GM10248 (cell line): ENCODE data around the gene CCDC24.

Experiments used
- CTCF ChIA-PET: fragments of 300-600 bp; sonication (Branson Sonifier 250); formaldehyde crosslinking; extraction: SDS; loops from one replicate; lab custom pipeline; 2021; ENCODE audit warnings: antibody characterized with exemption; lab: Yijun Ruan, JAX
- POLR2A ChIA-PET: fragments of 350-650 bp; sonication (Branson Sonifier 250); formaldehyde crosslinking; extraction: SDS; loops from one replicate; lab custom pipeline; 2020; ENCODE audit warnings: antibody characterized with exemption; lab: Yijun Ruan, JAX
- DNase-seq: peaks from one replicate; pipeline ENCODE4 v3.0.0; 2012; ENCODE audit errors: extremely low spot score
- CTCF ChIP-seq: IDR thresholded peaks from 2 replicates; pipeline ENCODE4 v1.5.1; 2012; ENCODE audit warnings: mild to moderate bottlenecking, low read depth; ENCODE audit errors: extremely low read depth, missing control alignments, control extremely low read depth

The CCDC24 gene

GRCh38 chr1:43969746-43970466 is 21.5 kb upstream of the CCDC24 start, which contains the start of gene DPH2:
TSS of gene DPH2 (plus strand) at chr1:43970010. CDS start at chr1:43970176, 166 bp downstream.
- CTCF ChIA-PET = interaction anchor here (0.7 to 4.9 kb wide), 4 partner anchors 20 to 206 kb away, joined by 3 to 21 read pairs (median 6); partner anchors contain the start of gene ARTN
- no peak for TF ChIP-seq CTCF
- DNase-seq = peak; percentile 99
- POLR2A ChIA-PET = interaction anchor here (0.6 to 0.8 kb wide), 2 partner anchors 320 to 619 kb away, joined by 3 read pairs; partner anchors contain the start of gene KDM4A

GRCh38 chr1:43970502-43970901 is 20.9 kb upstream of the CCDC24 start:
- no peak for TF ChIP-seq CTCF
- ChIA-PET CTCF (interaction anchor here (0.7 to 4.9 kb wide), 4 partner anchors 20 to 207 kb away, joined by 3 to 21 read pairs (median 6); partner anchors contain the start of gene ARTN), POLR2A (interaction anchor here (0.8 kb wide), 1 partner anchor 320 kb away, joined by 3 read pairs; the partner anchor contains the start of gene KDM4A)
- DNase-seq = no peak

- no peak for DNase-seq
- CTCF ChIA-PET = interaction anchor here (1.6 to 4.9 kb wide), 3 partner anchors 34 to 207 kb away, joined by 4 to 21 read pairs (median 9); partner anchors contain the start of gene ARTN
- POLR2A ChIA-PET = no interaction called here
- TF ChIP-seq CTCF = no peak
Measured at GRCh38 chr1:43970911-43971310, 20.5 kb upstream of the CCDC24 start.

GRCh38 chr1:43971336-43971980 is 19.9 kb upstream of the CCDC24 start:
- DNase-seq = no peak
- POLR2A ChIA-PET = no interaction called here
- CTCF ChIA-PET = interaction anchor here (1.1 to 4.9 kb wide), 5 partner anchors 24 to 744 kb away, joined by 3 to 21 read pairs (median 9); partner anchors contain the start of genes ARTN and IPO13
- TF ChIP-seq CTCF = no peak

- TF ChIP-seq CTCF = no peak
- DNase-seq = no peak
- ChIA-PET POLR2A (no interaction called here), CTCF (interaction anchor here (1.1 to 2.6 kb wide), 7 partner anchors 10 to 211 kb away, joined by 3 to 10 read pairs (median 4); partner anchors contain the start of gene IPO13)
Measured at GRCh38 chr1:43973981-43974442, 17.4 kb upstream of the CCDC24 start.

- ChIA-PET CTCF (interaction anchor here (0.9 to 3.7 kb wide), 9 partner anchors 14 to 211 kb away, joined by 3 to 9 read pairs (median 6); no protein-coding TSS in a partner anchor), POLR2A (interaction anchor here (0.7 kb wide), 2 partner anchors 13 to 18 kb away, joined by 3 to 4 read pairs; no protein-coding TSS in a partner anchor)
- peak; percentile 97 for DNase-seq
- TF ChIP-seq CTCF = peak; percentile 20
Measured at GRCh38 chr1:43974443-43975248, 16.8 kb upstream of the CCDC24 start, which contains the start of gene ATP6V0B. TSS of gene ATP6V0B (plus strand) at chr1:43974960. CDS start at chr1:43975041, 81 bp downstream.
